K562 (cell line): ENCODE results near the gene CHPF. TPM values are rescaled to one million over a fixed set of nuclear protein-coding genes. Genes with fewer than 3 reads are reported as not detected.

Source experiments
- CXXC5 ChIP-seq: fragments of 250-450 bp; sonication (Bioruptor Pico); IDR thresholded peaks from 2 replicates; pipeline ENCODE4 v1.8.0; 2022; ENCODE audit warnings: inconsistent platforms, mild to moderate bottlenecking, moderate library complexity
- DACH1 ChIP-seq: fragments of 450-650 bp; IDR thresholded peaks from 2 replicates; pipeline ENCODE4 v1.6.1; 2018; ENCODE audit not compliant: partially characterized antibody
- FIP1L1 ChIP-seq: fragments of 200-400 bp; formaldehyde crosslinking; IDR thresholded peaks from 2 replicates; pipeline ENCODE4 v1.6.1; 2018; ENCODE audit warnings: mild to moderate bottlenecking, low read depth, low read length; ENCODE audit not compliant: poor library complexity, severe bottlenecking
- FOSL1 ChIP-seq: fragments of 200-800 bp; sonication (Bioruptor generic); conservative IDR thresholded peaks from 2 replicates; pipeline ENCODE4 v1.6.1; 2016; ENCODE audit warnings: missing genetic modification characterization, missing compliant biosample characterization
- FOXP1 ChIP-seq: sonication (generic); formaldehyde crosslinking; IDR thresholded peaks from 2 replicates; pipeline ENCODE4 v1.8.0; 2022; ENCODE audit warnings: mild to moderate bottlenecking, missing genetic modification reagents
- HDAC3 ChIP-seq: fragments of 450-650 bp; IDR thresholded peaks from 2 replicates; pipeline ENCODE4 v1.6.1; 2018; ENCODE audit warnings: borderline replicate concordance, mild to moderate bottlenecking, moderate library complexity; ENCODE audit not compliant: partially characterized antibody
- ID3 ChIP-seq, 2 experiments: fragments of 250-450 bp in 1 of 2; fragments of 450-650 bp in 1 of 2; sonication (Bioruptor Pico) in 1 of 2; IDR thresholded peaks; 2 replicates each; pipeline versions ENCODE4 v1.6.1 to v1.8.0; 2016 to 2021; ENCODE audit warnings: mild to moderate bottlenecking in 2 of 2, moderate library complexity in 2 of 2, missing compliant biosample characterization in 1 of 2, missing genetic modification characterization in 1 of 2
- JUNB ChIP-seq: fragments of 450-650 bp; formaldehyde crosslinking; conservative IDR thresholded peaks from 2 replicates; pipeline ENCODE4 v1.4.0; 2020; ENCODE audit warnings: mild to moderate bottlenecking
- JUND ChIP-seq, 2 experiments: IDR thresholded peaks; 2 replicates in 1 of 2; 3 replicates in 1 of 2; pipeline ENCODE4 v1.6.1; 2011; ENCODE audit warnings: borderline replicate concordance in 2 of 2, low read depth in 2 of 2, low read length in 2 of 2, improper control_type of control experiment in 1 of 2, missing biosample characterization in 1 of 2, missing genetic modification characterization in 1 of 2, missing genetic modification reagents in 1 of 2
- KDM2B ChIP-seq: fragments of 250-450 bp; sonication (Bioruptor Pico); IDR thresholded peaks from 2 replicates; pipeline ENCODE4 v1.8.0; 2021; ENCODE audit warnings: mild to moderate bottlenecking, moderate library complexity
- L3MBTL2 ChIP-seq: fragments of 450-650 bp; IDR thresholded peaks from 2 replicates; pipeline ENCODE4 v1.6.1; 2016; ENCODE audit warnings: mild to moderate bottlenecking, moderate library complexity
- MAX ChIP-seq: sonication (generic); formaldehyde crosslinking; IDR thresholded peaks from 2 replicates; pipeline ENCODE4 v1.9.0; 2022; ENCODE audit warnings: mild to moderate bottlenecking, missing genetic modification reagents
- MBD2 ChIP-seq: sonication (generic); IDR thresholded peaks from 2 replicates; pipeline ENCODE4 v1.6.1; 2016; ENCODE audit warnings: low read depth, borderline replicate concordance
- MCM7 ChIP-seq, 2 experiments: fragments of 450-650 bp; IDR thresholded peaks; 2 replicates each; pipeline ENCODE4 v1.6.1; 2016 to 2018
- MXI1 ChIP-seq: IDR thresholded peaks from 2 replicates; pipeline ENCODE4 v1.6.1; 2011; ENCODE audit warnings: low read depth, mild to moderate bottlenecking, improper control_type of control experiment, low read length
- NR2F6 ChIP-seq: fragments of 450-650 bp; formaldehyde crosslinking; IDR thresholded peaks from 2 replicates; pipeline ENCODE4 v1.4.0; 2020; ENCODE audit warnings: mild to moderate bottlenecking
- POLR3G ChIP-seq: IDR thresholded peaks from 2 replicates; pipeline ENCODE4 v1.6.1; 2011; ENCODE audit not compliant: insufficient read length, insufficient replicate concordance; ENCODE audit errors: extremely low read depth
- SMARCA5 ChIP-seq: fragments of 450-650 bp; IDR thresholded peaks from 2 replicates; pipeline ENCODE4 v1.6.1; 2016
- ZNF644 ChIP-seq: fragments of 200-800 bp; sonication (Bioruptor generic); IDR thresholded peaks from 2 replicates; pipeline ENCODE4 v1.6.1; 2016; ENCODE audit warnings: low read depth, missing genetic modification characterization, missing compliant biosample characterization
- polyA plus RNA-seq, 8 experiments: library from polyadenylated mRNA; depleted of rRNA in 4 of 8; stranded (reverse) in 5 of 8; unstranded in 3 of 8; fragments of >200 nt; fragmentation: Nextera tagmentation in 2 of 8; fragmentation: Illumina TruSeq in 1 of 8; extraction: Ambion mirVana in 2 of 8; extraction: Trizol in 1 of 8; gene quantifications; 2 replicates each; pipeline versions ENCODE4 v1.2.1 to v1.2.3, GENCODE V29; 2011 to 2014; ENCODE audit warnings: inconsistent platforms in 1 of 8, missing spikeins in 1 of 8
- total RNA-seq, 7 experiments: library from RNA; depleted of rRNA in 6 of 7; stranded (reverse); fragments of >200 nt in 6 of 7; fragmentation: Illumina TruSeq in 2 of 7; extraction: Trizol in 2 of 7; gene quantifications; 2 replicates each; pipeline versions ENCODE4 v1.2.1 to v1.2.3, GENCODE V29; 2011 to 2021; ENCODE audit warnings: low replicate concordance in 1 of 7
- TF ChIP-seq, protein P1 (sequence below), 2 experiments: IDR thresholded peaks; 2 replicates each; pipeline ENCODE4 v1.6.1; 2011; ENCODE audit warnings: borderline replicate concordance in 1 of 2, control low read depth in 1 of 2, low read depth in 1 of 2, low read length in 1 of 2, mild to moderate bottlenecking in 1 of 2, mixed read lengths in 1 of 2, moderate library complexity in 1 of 2; ENCODE audit not compliant: insufficient read depth in 1 of 2, insufficient read length in 1 of 2, poor library complexity in 1 of 2, severe bottlenecking in 1 of 2; ENCODE audit errors: extremely low read depth in 1 of 2
- TF ChIP-seq, protein P2 (sequence below): sonication (generic); formaldehyde crosslinking; IDR thresholded peaks from 2 replicates; pipeline ENCODE4 v1.8.0; 2022; ENCODE audit warnings: mild to moderate bottlenecking, missing genetic modification reagents
- TF ChIP-seq, protein P3 (sequence below): sonication (generic); formaldehyde crosslinking; IDR thresholded peaks from 2 replicates; pipeline ENCODE4 v1.8.0; 2022; ENCODE audit warnings: mild to moderate bottlenecking, missing genetic modification reagents, borderline replicate concordance

CHPF gene
- total and polyA plus RNA-seq, 9 of the 15 experiments (the other 6 are each of a cell fraction or from before 2014, with no cell fraction given) = 0.15 to 57.2 (median 7.9) TPM

GRCh38 chr2:219552382-219553167 lies 9.0 kb upstream of the CHPF start (continued):
- TF ChIP-seq, protein P1, sequence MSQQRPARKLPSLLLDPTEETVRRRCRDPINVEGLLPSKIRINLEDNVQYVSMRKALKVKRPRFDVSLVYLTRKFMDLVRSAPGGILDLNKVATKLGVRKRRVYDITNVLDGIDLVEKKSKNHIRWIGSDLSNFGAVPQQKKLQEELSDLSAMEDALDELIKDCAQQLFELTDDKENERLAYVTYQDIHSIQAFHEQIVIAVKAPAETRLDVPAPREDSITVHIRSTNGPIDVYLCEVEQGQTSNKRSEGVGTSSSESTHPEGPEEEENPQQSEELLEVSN (IDR thresholded peaks at IDR 0.05; ENCODE audit: borderline replicate concordance in 1 of 2, extremely low read depth in 1 of 2, insufficient read depth in 1 of 2, insufficient read length in 1 of 2, low read depth in 1 of 2, low read length in 1 of 2, poor library complexity in 1 of 2, severe bottlenecking in 1 of 2) = peak in 1 of 2 experiments; percentile 78
- no peak for TF ChIP-seq FOSL1
- TF ChIP-seq, protein P2, sequence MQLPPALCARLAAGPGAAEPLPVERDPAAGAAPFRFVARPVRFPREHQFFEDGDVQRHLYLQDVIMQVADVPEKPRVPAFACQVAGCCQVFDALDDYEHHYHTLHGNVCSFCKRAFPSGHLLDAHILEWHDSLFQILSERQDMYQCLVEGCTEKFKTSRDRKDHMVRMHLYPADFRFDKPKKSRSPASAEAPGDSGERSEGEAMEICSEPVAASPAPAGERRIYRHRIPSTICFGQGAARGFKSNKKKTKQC (CRISPR knock-in tag) = 0 out of 2 replicates have a peak, but pooled peaks have one; percentile 20
- TF ChIP-seq MAX (CRISPR knock-in tag) = peak; percentile 73
- TF ChIP-seq FIP1L1 = peak; percentile 20
- TF ChIP-seq POLR3G = no peak
- TF ChIP-seq MBD2 = 0 out of 2 replicates have a peak, but pooled peaks have one; percentile 24
- TF ChIP-seq KDM2B (CRISPR knock-in tag) = no peak
- TF ChIP-seq JUNB (CRISPR knock-in tag) = no peak
- TF ChIP-seq FOXP1 (CRISPR knock-in tag) = 0 out of 2 replicates have a peak, but pooled peaks have one; percentile 41
- no peak for TF ChIP-seq JUND (IDR thresholded peaks at IDR 0.05; ENCODE audit: borderline replicate concordance, low read depth, low read length)
- TF ChIP-seq JUND (tag; IDR thresholded peaks at IDR 0.05; ENCODE audit: borderline replicate concordance, low read depth, low read length) = no peak
- TF ChIP-seq, protein P3, sequence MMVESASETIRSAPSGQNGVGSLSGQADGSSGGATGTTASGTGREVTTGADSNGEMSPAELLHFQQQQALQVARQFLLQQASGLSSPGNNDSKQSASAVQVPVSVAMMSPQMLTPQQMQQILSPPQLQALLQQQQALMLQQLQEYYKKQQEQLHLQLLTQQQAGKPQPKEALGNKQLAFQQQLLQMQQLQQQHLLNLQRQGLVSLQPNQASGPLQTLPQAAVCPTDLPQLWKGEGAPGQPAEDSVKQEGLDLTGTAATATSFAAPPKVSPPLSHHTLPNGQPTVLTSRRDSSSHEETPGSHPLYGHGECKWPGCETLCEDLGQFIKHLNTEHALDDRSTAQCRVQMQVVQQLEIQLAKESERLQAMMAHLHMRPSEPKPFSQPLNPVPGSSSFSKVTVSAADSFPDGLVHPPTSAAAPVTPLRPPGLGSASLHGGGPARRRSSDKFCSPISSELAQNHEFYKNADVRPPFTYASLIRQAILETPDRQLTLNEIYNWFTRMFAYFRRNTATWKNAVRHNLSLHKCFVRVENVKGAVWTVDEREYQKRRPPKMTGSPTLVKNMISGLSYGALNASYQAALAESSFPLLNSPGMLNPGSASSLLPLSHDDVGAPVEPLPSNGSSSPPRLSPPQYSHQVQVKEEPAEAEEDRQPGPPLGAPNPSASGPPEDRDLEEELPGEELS (CRISPR knock-in tag) = no peak
- no peak for TF ChIP-seq MCM7 (IDR thresholded peaks at IDR 0.05)
- TF ChIP-seq SMARCA5 = no peak
- TF ChIP-seq ID3 (CRISPR knock-in tag; IDR thresholded peaks at IDR 0.05) = no peak
- 0 out of 2 replicates have a peak, but pooled peaks have one; percentile 45 for TF ChIP-seq ID3 (tag; IDR thresholded peaks at IDR 0.05)
- TF ChIP-seq DACH1 = no peak
- TF ChIP-seq ZNF644 (tag) = no peak
- TF ChIP-seq MXI1 = 0 out of 2 replicates have a peak, but pooled peaks have one; percentile 18
- TF ChIP-seq CXXC5 (CRISPR knock-in tag) = peak; percentile 42; the same call in 1 of the 2 replicates
- no peak for TF ChIP-seq HDAC3
- no peak for TF ChIP-seq NR2F6 (CRISPR knock-in tag)
- TF ChIP-seq L3MBTL2 = peak; percentile 91
